GM23248 (cell line): ENCODE results near the gene SIDT2.

Experiments
- EZH2 ChIP-seq: fragments of 200-600 bp; sonication (generic); IDR thresholded peaks from 2 replicates; pipeline ENCODE4 v1.6.1; 2018; ENCODE audit warnings: antibody characterized with exemption, mild to moderate bottlenecking; ENCODE audit not compliant: insufficient read depth, poor library complexity, severe bottlenecking
- EZH2phosphoT487 ChIP-seq: fragments of 200-600 bp; sonication (generic); IDR thresholded peaks from 2 replicates; pipeline ENCODE4 v1.6.1; 2018; ENCODE audit warnings: antibody characterized with exemption, moderate library complexity, mild to moderate bottlenecking, low read depth; ENCODE audit not compliant: insufficient read depth

DNA sequence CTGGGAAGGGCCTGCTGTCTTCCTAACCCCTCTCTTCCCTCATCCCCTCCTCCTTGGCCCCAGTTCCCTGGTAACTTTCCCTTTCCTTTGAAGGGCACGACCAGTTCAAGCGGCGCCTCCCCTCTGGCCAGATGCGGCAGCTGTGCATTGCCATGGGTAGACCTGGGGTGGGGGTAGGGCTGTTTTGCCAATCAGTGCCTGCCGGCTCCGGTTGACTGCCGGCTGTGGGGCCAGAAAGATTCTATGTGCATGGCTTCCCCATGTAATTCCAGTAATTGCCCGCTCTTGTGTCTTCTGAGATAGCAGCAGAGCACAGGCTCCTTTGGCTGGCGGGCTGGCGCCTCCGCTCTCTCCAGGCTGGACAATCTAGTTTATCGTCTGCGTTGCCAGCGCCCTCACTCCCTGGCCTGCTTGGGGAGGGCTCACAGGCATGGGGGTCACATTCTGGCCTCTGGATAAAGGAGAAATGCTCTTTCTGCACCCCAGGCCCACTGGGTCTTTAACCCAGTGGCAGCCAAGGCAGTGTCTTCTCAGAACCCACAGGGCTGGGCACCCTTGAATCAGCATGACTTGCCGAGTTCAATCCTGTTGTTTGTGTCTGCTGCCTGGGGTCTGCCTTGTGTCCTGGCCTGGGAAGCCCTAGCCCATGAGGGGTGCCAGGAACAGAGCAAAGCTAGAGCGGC lies 9.4 kb downstream of the SIDT2 start:
- TF ChIP-seq EZH2 (no peak), EZH2phosphoT487 (no peak)
